ENCODE results near the gene TENT4A.

DNA sequence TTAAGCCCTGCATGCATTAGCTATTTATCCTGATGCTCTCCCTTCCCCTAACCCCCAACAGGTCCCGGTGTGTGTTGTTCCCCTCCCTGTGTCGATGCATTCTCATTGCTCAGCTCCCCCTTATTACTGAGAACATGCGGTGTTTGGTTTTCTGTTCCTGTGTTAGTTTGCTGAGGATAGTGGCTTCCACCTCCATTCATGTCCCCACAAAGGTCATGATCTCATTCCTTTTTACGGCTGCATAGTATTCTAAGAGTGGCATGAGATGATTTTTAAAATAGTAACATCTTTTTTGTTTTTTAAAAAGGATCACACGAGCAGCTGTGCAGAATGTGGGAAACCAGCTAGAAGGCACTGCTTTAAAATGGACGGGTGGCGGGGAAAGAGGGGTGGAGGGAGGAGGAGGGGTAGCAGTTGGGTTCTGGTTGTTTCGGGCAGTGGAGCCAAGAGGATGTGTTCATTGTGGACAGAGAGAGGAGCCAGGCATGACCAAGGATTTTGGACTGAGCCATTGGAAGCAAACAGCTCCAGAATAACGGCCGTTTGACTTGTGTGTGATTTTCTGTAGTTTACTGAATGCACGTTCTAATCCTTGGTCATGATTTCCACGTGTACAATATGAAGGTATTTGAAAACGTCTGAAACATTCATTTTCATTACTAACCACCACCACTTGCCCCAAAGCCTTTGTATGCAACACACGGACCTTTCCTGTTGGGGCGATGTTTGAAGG is 1.7 kb upstream of the TENT4A start:
- TF ChIP-seq, protein P1, sequence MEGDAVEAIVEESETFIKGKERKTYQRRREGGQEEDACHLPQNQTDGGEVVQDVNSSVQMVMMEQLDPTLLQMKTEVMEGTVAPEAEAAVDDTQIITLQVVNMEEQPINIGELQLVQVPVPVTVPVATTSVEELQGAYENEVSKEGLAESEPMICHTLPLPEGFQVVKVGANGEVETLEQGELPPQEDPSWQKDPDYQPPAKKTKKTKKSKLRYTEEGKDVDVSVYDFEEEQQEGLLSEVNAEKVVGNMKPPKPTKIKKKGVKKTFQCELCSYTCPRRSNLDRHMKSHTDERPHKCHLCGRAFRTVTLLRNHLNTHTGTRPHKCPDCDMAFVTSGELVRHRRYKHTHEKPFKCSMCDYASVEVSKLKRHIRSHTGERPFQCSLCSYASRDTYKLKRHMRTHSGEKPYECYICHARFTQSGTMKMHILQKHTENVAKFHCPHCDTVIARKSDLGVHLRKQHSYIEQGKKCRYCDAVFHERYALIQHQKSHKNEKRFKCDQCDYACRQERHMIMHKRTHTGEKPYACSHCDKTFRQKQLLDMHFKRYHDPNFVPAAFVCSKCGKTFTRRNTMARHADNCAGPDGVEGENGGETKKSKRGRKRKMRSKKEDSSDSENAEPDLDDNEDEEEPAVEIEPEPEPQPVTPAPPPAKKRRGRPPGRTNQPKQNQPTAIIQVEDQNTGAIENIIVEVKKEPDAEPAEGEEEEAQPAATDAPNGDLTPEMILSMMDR (IDR thresholded peaks at IDR 0.05): no peak
- no peak for TF ChIP-seq SIN3A (IDR thresholded peaks at IDR 0.05; ENCODE audit: borderline replicate concordance, insufficient read depth, low read depth, low read length)
- 0 out of 2 replicates have a peak, but pooled peaks have one; percentile 11 for TF ChIP-seq POLR2AphosphoS5 (IDR thresholded peaks at IDR 0.05; ENCODE audit: low read depth, low read length)
- TF ChIP-seq, protein P2, sequence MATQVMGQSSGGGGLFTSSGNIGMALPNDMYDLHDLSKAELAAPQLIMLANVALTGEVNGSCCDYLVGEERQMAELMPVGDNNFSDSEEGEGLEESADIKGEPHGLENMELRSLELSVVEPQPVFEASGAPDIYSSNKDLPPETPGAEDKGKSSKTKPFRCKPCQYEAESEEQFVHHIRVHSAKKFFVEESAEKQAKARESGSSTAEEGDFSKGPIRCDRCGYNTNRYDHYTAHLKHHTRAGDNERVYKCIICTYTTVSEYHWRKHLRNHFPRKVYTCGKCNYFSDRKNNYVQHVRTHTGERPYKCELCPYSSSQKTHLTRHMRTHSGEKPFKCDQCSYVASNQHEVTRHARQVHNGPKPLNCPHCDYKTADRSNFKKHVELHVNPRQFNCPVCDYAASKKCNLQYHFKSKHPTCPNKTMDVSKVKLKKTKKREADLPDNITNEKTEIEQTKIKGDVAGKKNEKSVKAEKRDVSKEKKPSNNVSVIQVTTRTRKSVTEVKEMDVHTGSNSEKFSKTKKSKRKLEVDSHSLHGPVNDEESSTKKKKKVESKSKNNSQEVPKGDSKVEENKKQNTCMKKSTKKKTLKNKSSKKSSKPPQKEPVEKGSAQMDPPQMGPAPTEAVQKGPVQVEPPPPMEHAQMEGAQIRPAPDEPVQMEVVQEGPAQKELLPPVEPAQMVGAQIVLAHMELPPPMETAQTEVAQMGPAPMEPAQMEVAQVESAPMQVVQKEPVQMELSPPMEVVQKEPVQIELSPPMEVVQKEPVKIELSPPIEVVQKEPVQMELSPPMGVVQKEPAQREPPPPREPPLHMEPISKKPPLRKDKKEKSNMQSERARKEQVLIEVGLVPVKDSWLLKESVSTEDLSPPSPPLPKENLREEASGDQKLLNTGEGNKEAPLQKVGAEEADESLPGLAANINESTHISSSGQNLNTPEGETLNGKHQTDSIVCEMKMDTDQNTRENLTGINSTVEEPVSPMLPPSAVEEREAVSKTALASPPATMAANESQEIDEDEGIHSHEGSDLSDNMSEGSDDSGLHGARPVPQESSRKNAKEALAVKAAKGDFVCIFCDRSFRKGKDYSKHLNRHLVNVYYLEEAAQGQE (IDR thresholded peaks at IDR 0.05; ENCODE audit: insufficient read depth in 1 of 2, low read depth in 2 of 2, low read length in 1 of 2): no peak
